ENCODE results near the gene PRKAR2A. TPM values are rescaled to one million over a fixed set of nuclear protein-coding genes. Genes with fewer than 3 reads are reported as not detected.

Gene PRKAR2A
- total and polyA plus RNA-seq, 9 of the 15 experiments (the other 6 are each of a cell fraction or from before 2014, with no cell fraction given), result 15.9 to 84.5 (median 37.6) TPM

DNA sequence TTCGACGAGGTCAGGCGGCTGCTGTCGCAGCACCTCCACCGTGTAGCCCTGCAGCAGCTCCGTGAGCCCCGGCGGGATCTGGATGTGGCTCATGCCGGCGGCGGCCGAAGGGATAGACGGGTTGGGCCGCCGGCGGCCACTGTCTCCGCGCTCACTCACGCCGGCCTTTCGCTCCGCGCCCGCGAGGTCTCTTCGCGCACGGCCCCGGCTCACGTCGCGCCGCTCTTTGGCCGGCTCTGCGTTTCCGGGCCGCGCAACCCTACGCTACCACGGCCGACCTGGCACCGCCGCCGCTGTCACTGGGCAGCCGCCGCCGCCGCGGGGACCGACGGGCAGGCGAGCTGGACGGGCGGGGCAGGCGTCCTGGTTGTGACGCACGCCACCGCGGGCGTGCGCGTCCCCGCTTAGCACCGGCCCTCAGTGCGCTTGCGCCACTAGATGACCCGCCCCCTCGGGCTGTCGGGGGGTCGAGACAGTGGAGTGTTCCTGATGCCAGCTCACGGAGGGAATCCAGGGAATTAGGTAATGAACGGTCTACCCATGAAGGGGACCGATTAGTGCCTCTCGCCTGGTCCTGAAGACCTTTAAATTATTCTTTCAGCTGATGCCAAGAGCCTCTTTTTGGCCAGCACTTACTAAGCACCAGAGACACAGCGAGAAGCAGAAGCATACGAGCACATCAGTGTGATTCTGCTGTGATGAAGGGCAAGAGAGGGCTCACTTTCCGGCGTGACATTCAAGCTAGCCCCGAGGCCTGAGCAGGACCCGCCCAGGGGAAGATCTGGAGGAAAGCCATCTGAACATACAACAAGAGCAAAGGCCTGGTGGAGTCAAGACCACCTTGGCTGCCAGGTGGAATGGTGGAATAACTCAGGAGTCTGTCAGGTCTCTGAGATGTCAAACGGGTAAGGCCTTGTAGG, at the start of gene PRKAR2A (continued):
- TF ChIP-seq POLR2G (IDR thresholded peaks at IDR 0.05; ENCODE audit: low read depth, low read length) (peak; percentile 88), NRF1 (conservative IDR thresholded peaks at IDR 0.05 in 1 of 2, IDR thresholded peaks at IDR 0.05 in 1 of 2) (peak; percentile 94 to 95), CREB1 (IDR thresholded peaks at IDR 0.05) (0 out of 2 replicates have a peak, but pooled peaks have one; percentile 40), CREB1 (CRISPR knock-in tag; IDR thresholded peaks at IDR 0.05) (no peak), SMARCC2 (IDR thresholded peaks at IDR 0.05; ENCODE audit: low read depth) (no peak), MNT (conservative IDR thresholded peaks at IDR 0.05) (0 out of 4 replicates have a peak, but pooled peaks of 1 of the 2 experiments have one; percentile 11), HDAC8 (tag; IDR thresholded peaks at IDR 0.05) (no peak), MEIS2 (IDR thresholded peaks at IDR 0.05; ENCODE audit: partially characterized antibody) (peak; percentile 75), POLR2A (conservative IDR thresholded peaks at IDR 0.05) (peak; percentile 61; the same call in 1 of the 2 replicates), ZFX (CRISPR knock-in tag; IDR thresholded peaks at IDR 0.05) (peak; percentile 81), E2F6 (IDR thresholded peaks at IDR 0.05; ENCODE audit: borderline replicate concordance in 1 of 2, extremely low read depth in 1 of 2, insufficient read depth in 1 of 2, insufficient read length in 1 of 2, low read depth in 1 of 2, low read length in 1 of 2, poor library complexity in 1 of 2, severe bottlenecking in 1 of 2) (peak; percentile 7 to 8), ELF4 (CRISPR knock-in tag; IDR thresholded peaks at IDR 0.05) (no peak), RBBP5 (IDR thresholded peaks at IDR 0.05; ENCODE audit: borderline replicate concordance, insufficient read depth, low read length, poor library complexity, severe bottlenecking) (peak; percentile 61), PPARD (CRISPR knock-in tag; IDR thresholded peaks at IDR 0.05) (no peak), NCOA6 (IDR thresholded peaks at IDR 0.05) (peak; percentile 94), SIN3B (IDR thresholded peaks at IDR 0.05; ENCODE audit: low read depth) (peak; percentile 58; the same call in 1 of the 2 replicates), POLR2B (IDR thresholded peaks at IDR 0.05; ENCODE audit: low read depth, partially characterized antibody) (peak; percentile 21), ADNP (tag; IDR thresholded peaks at IDR 0.05) (no peak)
- TF ChIP-seq, protein P1, sequence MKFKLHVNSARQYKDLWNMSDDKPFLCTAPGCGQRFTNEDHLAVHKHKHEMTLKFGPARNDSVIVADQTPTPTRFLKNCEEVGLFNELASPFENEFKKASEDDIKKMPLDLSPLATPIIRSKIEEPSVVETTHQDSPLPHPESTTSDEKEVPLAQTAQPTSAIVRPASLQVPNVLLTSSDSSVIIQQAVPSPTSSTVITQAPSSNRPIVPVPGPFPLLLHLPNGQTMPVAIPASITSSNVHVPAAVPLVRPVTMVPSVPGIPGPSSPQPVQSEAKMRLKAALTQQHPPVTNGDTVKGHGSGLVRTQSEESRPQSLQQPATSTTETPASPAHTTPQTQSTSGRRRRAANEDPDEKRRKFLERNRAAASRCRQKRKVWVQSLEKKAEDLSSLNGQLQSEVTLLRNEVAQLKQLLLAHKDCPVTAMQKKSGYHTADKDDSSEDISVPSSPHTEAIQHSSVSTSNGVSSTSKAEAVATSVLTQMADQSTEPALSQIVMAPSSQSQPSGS (CRISPR knock-in tag; IDR thresholded peaks at IDR 0.05), result no peak
- TF ChIP-seq, protein P2, sequence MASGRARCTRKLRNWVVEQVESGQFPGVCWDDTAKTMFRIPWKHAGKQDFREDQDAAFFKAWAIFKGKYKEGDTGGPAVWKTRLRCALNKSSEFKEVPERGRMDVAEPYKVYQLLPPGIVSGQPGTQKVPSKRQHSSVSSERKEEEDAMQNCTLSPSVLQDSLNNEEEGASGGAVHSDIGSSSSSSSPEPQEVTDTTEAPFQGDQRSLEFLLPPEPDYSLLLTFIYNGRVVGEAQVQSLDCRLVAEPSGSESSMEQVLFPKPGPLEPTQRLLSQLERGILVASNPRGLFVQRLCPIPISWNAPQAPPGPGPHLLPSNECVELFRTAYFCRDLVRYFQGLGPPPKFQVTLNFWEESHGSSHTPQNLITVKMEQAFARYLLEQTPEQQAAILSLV (tag; IDR thresholded peaks at IDR 0.05), result no peak
- TF ChIP-seq, protein P3, sequence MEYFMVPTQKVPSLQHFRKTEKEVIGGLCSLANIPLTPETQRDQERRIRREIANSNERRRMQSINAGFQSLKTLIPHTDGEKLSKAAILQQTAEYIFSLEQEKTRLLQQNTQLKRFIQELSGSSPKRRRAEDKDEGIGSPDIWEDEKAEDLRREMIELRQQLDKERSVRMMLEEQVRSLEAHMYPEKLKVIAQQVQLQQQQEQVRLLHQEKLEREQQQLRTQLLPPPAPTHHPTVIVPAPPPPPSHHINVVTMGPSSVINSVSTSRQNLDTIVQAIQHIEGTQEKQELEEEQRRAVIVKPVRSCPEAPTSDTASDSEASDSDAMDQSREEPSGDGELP (CRISPR knock-in tag; IDR thresholded peaks at IDR 0.05; ENCODE audit: borderline replicate concordance), result no peak

All from K562 (cell line).